GM13977 (cell line): ENCODE results near the gene LEMD1.

Experiments
- DNase-seq: peaks from one replicate; pipeline ENCODE4 v3.0.0; 2012; ENCODE audit warnings: low spot score
- CTCF ChIP-seq: IDR thresholded peaks from 2 replicates; pipeline ENCODE4 v1.5.1; 2012; ENCODE audit warnings: mild to moderate bottlenecking, control low read depth; ENCODE audit not compliant: insufficient read depth; ENCODE audit errors: extremely low read depth, missing control alignments
- in situ Hi-C: fragments of 300-500 bp; cut with MboI; formaldehyde crosslinking; loops from one replicate; pipeline ENCODE4 v1.12.0; 2022; ENCODE audit warnings: low sequenced_read_pairs, low pct_unique_long_range_greater_than_20kb, mixed read lengths, inconsistent platforms; ENCODE audit not compliant: unreplicated experiment

LEMD1 gene

DNA sequence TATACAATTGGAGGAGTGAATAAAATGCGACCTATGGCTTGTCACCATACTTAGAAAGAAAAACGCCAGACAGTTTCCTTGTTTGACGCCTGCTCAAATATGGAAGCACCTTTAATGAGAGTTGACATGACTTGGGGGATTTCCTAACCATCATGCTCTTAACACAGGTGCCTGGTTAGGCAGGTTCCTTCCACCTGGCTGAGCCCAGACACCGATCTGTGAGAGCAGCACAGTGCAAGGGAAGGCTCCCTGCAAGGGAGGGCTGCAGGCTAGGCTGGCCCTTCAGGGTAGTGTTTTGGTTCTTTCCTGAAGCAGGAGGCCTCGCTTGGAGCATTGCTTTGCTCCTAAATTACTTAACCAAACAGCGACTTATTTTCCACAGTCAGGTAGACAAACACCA is 40.6 kb downstream of the LEMD1 start:
- in situ Hi-C loops, result no loop called here
- no peak for DNase-seq
- no peak for TF ChIP-seq CTCF

- no peak for DNase-seq
- in situ Hi-C loops, result no loop called here
- TF ChIP-seq CTCF, result no peak
Observed at GRCh38 chr1:205380882-205381281, 41.0 kb downstream of the LEMD1 start.

GRCh38 chr1:205379056-205379455 is 42.8 kb downstream of the LEMD1 start:
- DNase-seq, result no peak
- TF ChIP-seq CTCF, result no peak
- in situ Hi-C loops, result no loop called here

DNA sequence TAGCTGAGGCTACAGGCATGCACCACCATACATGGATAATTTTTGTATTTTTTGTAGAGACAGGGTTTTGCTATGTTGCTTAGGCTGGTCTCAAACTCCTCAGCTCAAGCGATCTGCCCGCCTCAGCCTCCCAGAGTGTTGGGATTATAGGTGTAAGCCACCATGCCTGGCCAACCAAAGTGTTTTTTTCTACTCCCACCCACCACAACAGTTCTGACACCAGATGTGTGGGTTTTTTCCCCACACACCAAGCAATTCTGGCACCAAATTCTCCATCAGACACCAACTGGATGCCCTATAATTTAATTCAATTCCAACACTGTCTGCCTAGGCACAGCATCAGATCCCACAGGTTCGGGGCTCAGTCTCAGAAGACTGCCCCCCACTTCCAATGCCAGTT is 44.5 kb downstream of the LEMD1 start:
- DNase-seq, result no peak
- TF ChIP-seq CTCF, result no peak
- in situ Hi-C loops, result no loop called here

GRCh38 chr1:205376739-205377138 is 45.1 kb downstream of the LEMD1 start:
- in situ Hi-C loops, result no loop called here
- no peak for DNase-seq
- no peak for TF ChIP-seq CTCF

- in situ Hi-C loops, result no loop called here
- no peak for DNase-seq
- no peak for TF ChIP-seq CTCF
Observed at GRCh38 chr1:205375835-205376545, 45.9 kb downstream of the LEMD1 start.
